ENCODE measurements around the gene EEF1E1.

The EEF1E1 gene

DNA sequence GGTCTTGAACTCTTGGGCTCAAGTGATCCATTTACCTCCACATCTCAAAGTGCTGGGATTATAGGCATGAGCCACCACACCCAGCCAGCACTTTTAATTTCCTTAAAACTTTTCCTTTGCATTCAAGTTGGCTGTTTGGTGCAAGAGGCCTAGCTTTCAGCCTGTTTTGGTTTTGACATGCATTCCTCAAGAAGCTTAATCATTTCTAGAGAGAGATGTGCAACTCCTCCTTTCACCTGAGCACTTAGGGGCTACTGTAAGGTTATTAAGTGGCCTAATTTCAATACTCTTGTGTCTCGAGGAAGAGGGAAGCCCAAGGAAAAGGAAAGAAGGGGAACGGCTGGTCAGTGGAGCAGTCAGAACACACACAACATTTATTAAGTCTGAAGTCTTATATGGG is 24.4 kb downstream of the EEF1E1 start:
- Histone ChIP-seq H2AFZ (ENCODE audit: low read depth, low read length) (no peak overlapping the region), H3K27me3 (ENCODE audit: low read depth, low read length) (no peaks in the 10 kb centered on the region), H3K27ac (ENCODE audit: low read length) (no peak overlapping the region), H4K20me1 (ENCODE audit: insufficient read depth, low read length) (no peaks in the 10 kb centered on the region), H3K9me3 (ENCODE audit: insufficient read depth, low read length) (no peaks in the 10 kb centered on the region), H3K4me2 (ENCODE audit: low read length) (no peak overlapping the region), H3K4me1 (ENCODE audit: low read length) (peaks cover 20% of the 10 kb centered on the region), H3K4me3 (ENCODE audit: low read length) (no peak overlapping the region), H3K79me2 (ENCODE audit: low read length) (peaks cover 6% of the 10 kb centered on the region; the same call in 1 of the 2 replicates), H3K36me3 (replicated peaks; ENCODE audit: low read depth, low read length) (peaks cover 13% of the 10 kb centered on the region), H3K9ac (ENCODE audit: low read length) (no peak overlapping the region)
- TF ChIP-seq EZH2phosphoT487 (IDR thresholded peaks at IDR 0.05; ENCODE audit: low read depth) = no peak
- TF ChIP-seq, protein P1, sequence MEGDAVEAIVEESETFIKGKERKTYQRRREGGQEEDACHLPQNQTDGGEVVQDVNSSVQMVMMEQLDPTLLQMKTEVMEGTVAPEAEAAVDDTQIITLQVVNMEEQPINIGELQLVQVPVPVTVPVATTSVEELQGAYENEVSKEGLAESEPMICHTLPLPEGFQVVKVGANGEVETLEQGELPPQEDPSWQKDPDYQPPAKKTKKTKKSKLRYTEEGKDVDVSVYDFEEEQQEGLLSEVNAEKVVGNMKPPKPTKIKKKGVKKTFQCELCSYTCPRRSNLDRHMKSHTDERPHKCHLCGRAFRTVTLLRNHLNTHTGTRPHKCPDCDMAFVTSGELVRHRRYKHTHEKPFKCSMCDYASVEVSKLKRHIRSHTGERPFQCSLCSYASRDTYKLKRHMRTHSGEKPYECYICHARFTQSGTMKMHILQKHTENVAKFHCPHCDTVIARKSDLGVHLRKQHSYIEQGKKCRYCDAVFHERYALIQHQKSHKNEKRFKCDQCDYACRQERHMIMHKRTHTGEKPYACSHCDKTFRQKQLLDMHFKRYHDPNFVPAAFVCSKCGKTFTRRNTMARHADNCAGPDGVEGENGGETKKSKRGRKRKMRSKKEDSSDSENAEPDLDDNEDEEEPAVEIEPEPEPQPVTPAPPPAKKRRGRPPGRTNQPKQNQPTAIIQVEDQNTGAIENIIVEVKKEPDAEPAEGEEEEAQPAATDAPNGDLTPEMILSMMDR (IDR thresholded peaks at IDR 0.05; ENCODE audit: low read depth, low read length) = no peak

DNA sequence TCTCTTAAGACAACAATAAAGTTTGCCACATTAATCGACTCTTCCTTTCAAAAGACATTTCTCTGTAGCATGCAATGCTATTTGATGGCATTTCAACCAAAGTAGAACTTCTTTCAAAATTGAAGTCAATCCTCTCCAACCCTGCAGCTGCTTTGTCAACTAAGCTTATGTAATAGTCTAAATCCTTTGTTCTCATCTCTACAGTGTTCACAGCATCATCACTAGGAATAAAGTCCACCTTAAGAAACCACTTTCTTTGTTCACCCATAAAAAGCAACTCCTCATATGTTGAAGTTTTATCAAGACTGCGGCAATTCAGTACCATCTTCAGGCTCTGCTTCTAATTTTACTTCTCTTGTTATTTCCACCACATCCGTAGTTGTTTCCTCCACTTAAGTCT is 26.6 kb downstream of the EEF1E1 start:
- Histone ChIP-seq H3K4me2 (ENCODE audit: low read length) (no peak overlapping the region), H4K20me1 (ENCODE audit: insufficient read depth, low read length) (no peaks in the 10 kb centered on the region), H3K4me1 (ENCODE audit: low read length) (peaks cover 20% of the 10 kb centered on the region), H3K27me3 (ENCODE audit: low read depth, low read length) (no peaks in the 10 kb centered on the region), H3K9ac (ENCODE audit: low read length) (no peak overlapping the region), H3K36me3 (replicated peaks; ENCODE audit: low read depth, low read length) (peaks cover 7% of the 10 kb centered on the region), H2AFZ (ENCODE audit: low read depth, low read length) (no peak overlapping the region), H3K4me3 (ENCODE audit: low read length) (no peak overlapping the region), H3K27ac (ENCODE audit: low read length) (no peak overlapping the region), H3K79me2 (ENCODE audit: low read length) (no peaks in the 10 kb centered on the region), H3K9me3 (ENCODE audit: insufficient read depth, low read length) (no peaks in the 10 kb centered on the region)
- TF ChIP-seq, protein P1 (IDR thresholded peaks at IDR 0.05; ENCODE audit: low read depth, low read length) = no peak
- TF ChIP-seq EZH2phosphoT487 (IDR thresholded peaks at IDR 0.05; ENCODE audit: low read depth) = no peak

DNA sequence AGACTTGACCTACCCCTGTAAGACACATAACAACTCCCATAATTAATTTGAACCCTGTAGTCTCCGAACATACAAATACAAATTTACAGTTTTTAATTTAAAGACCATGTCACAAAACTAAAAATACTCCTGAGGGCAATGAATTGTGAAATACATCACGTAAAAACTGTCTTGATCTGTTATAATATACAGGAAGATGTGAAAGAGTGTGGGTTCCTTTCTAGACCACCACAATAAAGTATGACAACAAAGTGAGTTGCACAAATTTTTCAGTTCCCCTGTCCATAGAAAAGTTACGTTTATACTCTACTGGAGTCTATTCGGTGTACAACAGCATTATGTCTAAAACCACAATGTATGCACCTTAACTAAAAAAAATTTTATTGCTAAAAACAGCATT is 27.2 kb downstream of the EEF1E1 start:
- no peak overlapping the region for H3K4me3 ChIP-seq (ENCODE audit: low read length)
- no peak overlapping the region for H3K9ac ChIP-seq (ENCODE audit: low read length)

DNA sequence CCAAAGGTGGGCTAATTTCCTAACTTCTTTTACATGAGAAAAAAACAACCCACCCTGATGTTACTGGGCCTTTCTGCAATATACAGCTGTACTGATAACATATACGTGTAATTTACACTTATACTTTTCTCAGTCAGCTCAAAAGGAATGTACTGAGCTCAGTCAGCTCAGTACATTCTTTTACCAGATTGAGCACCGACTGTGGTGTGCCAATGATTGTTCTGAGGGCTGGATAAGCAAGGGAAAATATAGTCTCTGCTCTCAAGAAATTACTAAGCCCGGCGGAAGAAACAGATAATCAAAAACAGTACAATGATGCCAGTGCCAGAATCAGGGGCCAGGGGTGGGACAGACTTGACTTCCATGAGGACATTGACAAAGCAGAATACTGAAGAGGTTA is 28.1 kb downstream of the EEF1E1 start:
- no peak overlapping the region for H3K9ac ChIP-seq (ENCODE audit: low read length)
- no peak overlapping the region for H3K4me3 ChIP-seq (ENCODE audit: low read length)
- H4K20me1 ChIP-seq (ENCODE audit: insufficient read depth, low read length) = no peaks in the 10 kb centered on the region
- no peak for TF ChIP-seq EZH2phosphoT487 (IDR thresholded peaks at IDR 0.05; ENCODE audit: low read depth)
- TF ChIP-seq, protein P1 (IDR thresholded peaks at IDR 0.05; ENCODE audit: low read depth, low read length) = no peak
- no peaks in the 10 kb centered on the region for H3K9me3 ChIP-seq (ENCODE audit: insufficient read depth, low read length)
- H3K4me1 ChIP-seq (ENCODE audit: low read length) = peaks cover 11% of the 10 kb centered on the region
- no peaks in the 10 kb centered on the region for H3K79me2 ChIP-seq (ENCODE audit: low read length)
- no peak overlapping the region for H2AFZ ChIP-seq (ENCODE audit: low read depth, low read length)
- no peak overlapping the region for H3K27ac ChIP-seq (ENCODE audit: low read length)
- H3K36me3 ChIP-seq (replicated peaks; ENCODE audit: low read depth, low read length) = peaks cover 3% of the 10 kb centered on the region
- H3K4me2 ChIP-seq (ENCODE audit: low read length) = no peak overlapping the region
- no peaks in the 10 kb centered on the region for H3K27me3 ChIP-seq (ENCODE audit: low read depth, low read length)

More for the DNA sequence above, 27.2 kb downstream of the EEF1E1 start:
- TF ChIP-seq, protein P1 (IDR thresholded peaks at IDR 0.05; ENCODE audit: low read depth, low read length) = no peak
- no peak for TF ChIP-seq EZH2phosphoT487 (IDR thresholded peaks at IDR 0.05; ENCODE audit: low read depth)
- no peak overlapping the region for H3K27ac ChIP-seq (ENCODE audit: low read length)
- H3K27me3 ChIP-seq (ENCODE audit: low read depth, low read length) = no peaks in the 10 kb centered on the region
- no peak overlapping the region for H2AFZ ChIP-seq (ENCODE audit: low read depth, low read length)
- H3K4me2 ChIP-seq (ENCODE audit: low read length) = no peak overlapping the region
- peaks cover 15% of the 10 kb centered on the region for H3K4me1 ChIP-seq (ENCODE audit: low read length)
- peaks cover 7% of the 10 kb centered on the region for H3K36me3 ChIP-seq (replicated peaks; ENCODE audit: low read depth, low read length)
- H4K20me1 ChIP-seq (ENCODE audit: insufficient read depth, low read length) = no peaks in the 10 kb centered on the region
- H3K9me3 ChIP-seq (ENCODE audit: insufficient read depth, low read length) = no peaks in the 10 kb centered on the region
- H3K79me2 ChIP-seq (ENCODE audit: low read length) = no peaks in the 10 kb centered on the region
